Glomerular endothelial cell (primary cell): ENCODE measurements around the gene BPIFB2. TPM values are rescaled to one million over a fixed set of nuclear protein-coding genes. Genes with fewer than 3 reads are reported as not detected.
"Not testable (repeated sequence)": the region's sequence is repeated elsewhere in the genome, so short reads cannot be mapped to it uniquely, and the experiment has no call there.

Experiments used
- DNase-seq: peaks from one replicate; pipeline ENCODE4 v3.0.0-alpha.2; 2011; ENCODE audit warnings: low read depth, low spot score; ENCODE audit errors: extremely low read depth
- total RNA-seq: library from RNA; depleted of rRNA; stranded (reverse); fragments of >200 nt; gene quantifications from 2 replicates; pipeline ENCODE4 v1.2.3, GENCODE V29; 2015

BPIFB2 gene
- total RNA-seq, 1 donor from 2014 or later, result not detected

- DNase-seq, result no peak
Measured at GRCh38 chr20:33034115-33034514, 26.6 kb downstream of the BPIFB2 start.

GRCh38 chr20:33034901-33035492 lies 27.5 kb downstream of the BPIFB2 start:
- DNase-seq, result no peak

DNA sequence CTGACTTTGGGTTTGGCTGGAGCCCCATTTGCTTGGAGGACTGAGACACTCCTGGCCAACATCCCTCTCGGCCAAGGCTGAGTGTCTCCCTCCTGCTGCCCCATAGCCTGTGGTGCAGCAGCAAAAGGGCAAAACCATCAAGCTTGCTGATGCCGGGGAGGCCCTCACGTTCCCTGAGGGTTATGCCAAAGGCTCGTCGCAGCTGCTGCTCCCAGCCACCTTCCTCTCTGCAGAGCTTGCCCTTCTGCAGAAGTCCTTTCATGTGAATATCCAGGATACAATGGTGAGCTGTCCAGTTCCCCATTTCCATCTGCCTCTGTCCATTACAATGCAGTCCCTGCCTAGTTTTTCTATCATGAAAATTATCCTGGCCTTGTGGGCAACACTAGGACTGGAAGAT lies 30.0 kb downstream of the BPIFB2 start:
- DNase-seq, result no peak

DNA sequence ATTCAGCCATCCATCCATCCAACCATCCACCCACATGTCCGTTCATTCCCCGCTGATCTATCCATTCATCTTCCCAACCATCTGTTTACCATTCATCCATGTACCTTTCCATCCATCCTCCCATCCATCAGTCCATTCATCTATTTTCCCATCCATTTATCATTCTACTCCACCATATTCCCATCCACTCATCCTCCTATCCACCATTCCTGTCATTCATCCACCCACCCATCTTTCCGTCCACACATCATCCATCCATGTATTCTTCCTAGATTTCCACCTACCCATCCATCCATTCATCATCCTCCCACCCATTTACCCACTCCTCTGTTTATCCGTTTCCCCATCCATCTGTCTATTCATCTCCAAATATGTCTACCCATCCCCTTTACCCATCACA lies 30.7 kb downstream of the BPIFB2 start:
- no peak for DNase-seq

GRCh38 chr20:33042430-33042829 lies 34.9 kb downstream of the BPIFB2 start:
- no peak for DNase-seq

- no peak for DNase-seq
Measured at GRCh38 chr20:33042983-33043730, 35.7 kb downstream of the BPIFB2 start.

DNA sequence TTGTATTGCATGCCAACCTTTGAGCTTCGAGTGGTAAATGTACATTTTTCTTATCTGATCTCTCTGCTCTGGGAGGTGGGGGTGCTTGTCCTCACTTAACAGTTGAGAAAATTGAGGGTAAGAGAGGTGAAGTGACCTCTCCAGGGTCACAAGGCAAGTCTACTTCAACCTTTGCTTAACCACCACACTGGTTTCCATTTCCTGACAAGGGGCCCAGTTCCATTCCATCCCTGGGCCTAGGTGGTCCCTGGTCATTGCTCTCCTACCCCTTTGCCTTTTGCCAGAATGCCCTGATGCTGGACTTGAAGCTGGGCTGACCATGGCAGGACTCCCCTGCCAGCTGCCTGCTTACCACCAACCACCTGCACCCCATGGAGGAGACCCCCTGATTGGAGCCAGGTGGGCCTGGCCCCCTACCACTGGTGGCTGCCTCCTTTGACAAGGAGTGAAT lies 36.3 kb downstream of the BPIFB2 start:
- no peak for DNase-seq

DNA sequence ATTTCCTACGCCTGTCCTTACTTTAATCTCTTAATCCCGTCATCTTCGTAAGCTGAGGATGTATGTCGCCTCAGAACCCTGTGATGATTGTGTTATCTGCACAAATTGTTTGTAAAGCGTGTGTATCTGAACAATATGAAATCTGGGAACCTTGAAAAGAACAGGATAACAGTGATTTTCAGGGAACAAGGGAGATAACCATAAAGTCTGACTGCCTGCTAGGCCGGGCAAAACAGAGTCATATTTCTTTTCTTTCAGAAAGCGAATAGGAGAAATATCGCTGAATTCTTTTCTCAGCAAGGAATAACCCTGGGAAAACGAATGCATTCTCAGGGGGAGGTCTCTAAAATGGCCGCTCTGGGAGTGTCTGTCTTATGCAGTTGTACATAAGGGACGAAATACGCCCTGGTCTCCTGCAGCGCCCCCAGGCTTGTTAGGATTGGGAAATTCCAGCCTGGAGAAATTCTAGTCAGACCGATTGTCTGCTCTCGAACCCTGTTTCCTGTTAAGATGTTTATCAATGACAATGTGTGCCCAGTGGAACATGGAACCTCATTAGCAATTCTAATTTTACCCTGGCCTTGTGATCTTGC lies 37.7 kb downstream of the BPIFB2 start:
- DNase-seq, result not testable (repeated sequence)

- no peak for DNase-seq
Measured at GRCh38 chr20:33046412-33046811, 38.9 kb downstream of the BPIFB2 start.

DNA sequence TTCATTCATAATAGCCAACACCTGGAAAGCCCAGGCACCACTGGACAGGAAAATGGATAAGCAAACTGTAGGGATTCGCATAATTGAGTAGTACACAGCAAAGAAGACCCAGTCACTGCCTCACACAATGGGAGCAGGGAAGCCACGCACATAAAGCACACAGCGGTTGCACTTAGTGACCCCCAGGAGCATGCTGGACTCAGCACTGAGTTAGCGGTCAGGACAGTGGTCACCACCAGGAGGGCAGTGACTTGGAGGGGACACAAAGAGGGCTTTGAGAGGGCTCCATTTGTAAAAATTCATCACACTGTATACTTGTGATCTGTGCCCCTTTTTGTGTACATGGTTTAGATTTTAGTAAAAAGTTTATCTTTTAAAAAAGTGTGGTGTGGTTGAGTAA lies 43.8 kb downstream of the BPIFB2 start:
- DNase-seq, result no peak

- DNase-seq, result no peak
Measured at GRCh38 chr20:33053291-33054106, 46.0 kb downstream of the BPIFB2 start, which contains the start of gene BPIFB3. BPIFB3 (plus strand) TSS chr20:33053903; CDS start chr20:33055436, 1,533 bp downstream.

- DNase-seq, result no peak
Measured at GRCh38 chr20:33054381-33054780, 46.9 kb downstream of the BPIFB2 start.

- DNase-seq, result no peak
Measured at GRCh38 chr20:33054791-33055190, 47.3 kb downstream of the BPIFB2 start.

DNA sequence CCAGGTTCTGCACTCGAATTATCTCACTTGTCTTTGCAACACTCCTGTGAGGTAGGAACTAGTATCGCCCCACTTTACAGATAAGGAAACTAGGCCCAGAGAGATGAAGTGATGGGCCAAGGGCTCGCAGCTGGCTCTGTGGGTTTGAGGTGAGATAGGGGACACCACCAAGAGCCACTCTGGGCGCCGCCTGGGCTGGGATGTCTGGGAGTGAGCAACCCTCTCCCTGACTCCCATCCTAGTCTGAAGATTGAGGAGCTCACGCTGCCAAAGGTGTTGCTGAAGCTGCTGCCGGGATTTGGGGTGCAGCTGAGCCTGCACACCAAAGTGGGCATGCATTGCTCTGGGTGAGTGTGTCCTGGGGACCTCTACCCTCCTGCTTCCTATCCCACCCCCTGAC lies 51.6 kb downstream of the BPIFB2 start:
- no peak for DNase-seq

DNA sequence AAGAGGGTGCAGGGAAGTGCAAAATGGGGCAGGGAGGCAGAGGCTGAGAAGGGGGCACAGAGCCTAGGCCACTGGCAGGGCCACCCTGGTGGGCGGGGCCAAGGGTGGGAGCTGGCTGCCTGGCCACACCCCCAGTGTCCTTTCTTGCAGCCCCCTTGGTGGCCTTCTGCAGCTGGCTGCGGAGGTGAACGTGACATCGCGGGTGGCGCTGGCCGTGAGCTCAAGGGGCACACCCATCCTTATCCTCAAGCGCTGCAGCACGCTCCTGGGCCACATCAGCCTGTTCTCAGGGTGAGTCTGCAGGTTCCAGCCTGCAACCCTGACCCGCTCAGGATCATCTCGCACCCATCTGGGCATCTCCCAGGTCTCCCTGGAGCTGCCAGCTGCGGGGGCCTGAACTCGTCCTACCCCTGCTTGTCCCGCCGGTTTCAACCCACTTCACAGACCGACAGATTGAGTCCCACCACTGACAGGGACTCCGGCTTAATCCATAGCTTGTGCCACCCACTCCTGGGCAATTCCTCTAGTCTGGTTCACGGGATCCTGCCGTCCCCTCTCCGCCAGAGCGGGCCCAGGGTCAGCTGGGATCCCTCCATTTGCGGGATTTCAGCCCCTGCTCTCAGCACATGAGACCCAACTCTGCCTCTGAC lies 52.4 kb downstream of the BPIFB2 start:
- DNase-seq, result no peak

GRCh38 chr20:33061658-33062028 lies 54.1 kb downstream of the BPIFB2 start:
- no peak for DNase-seq

DNA sequence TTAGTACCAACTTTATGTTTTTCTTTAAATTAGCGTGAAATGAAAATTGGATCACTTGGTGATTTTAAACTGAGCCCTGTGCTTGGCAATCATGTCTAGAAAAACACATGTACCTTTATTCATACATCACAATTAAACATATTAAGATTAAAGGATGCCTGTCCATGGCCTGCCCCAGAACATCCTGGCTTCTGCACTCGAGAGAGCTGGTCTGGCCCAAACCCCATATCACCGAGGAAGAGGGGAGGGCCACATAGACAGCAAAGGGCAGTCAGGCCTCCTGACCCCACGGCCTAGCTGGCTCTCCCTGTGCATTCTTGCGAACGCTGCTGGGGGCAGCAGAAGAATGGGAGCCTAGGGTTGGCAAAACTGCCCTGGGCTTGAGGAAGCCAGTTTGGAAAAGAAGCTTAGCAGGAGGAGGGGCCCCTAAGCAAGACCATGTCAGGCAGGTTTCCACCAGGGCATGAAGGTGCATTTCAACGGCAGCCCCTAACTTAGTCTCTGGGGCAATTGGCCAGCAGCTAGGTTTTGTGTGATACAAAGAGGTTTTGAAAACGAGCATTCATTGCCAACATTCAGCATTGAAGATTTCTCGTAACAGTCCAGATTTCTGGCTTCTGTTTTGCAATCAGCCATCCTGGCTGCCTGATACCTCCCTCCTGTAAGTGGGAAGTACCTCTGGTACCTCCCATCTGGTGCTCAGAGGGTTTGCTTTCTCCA lies 54.8 kb downstream of the BPIFB2 start:
- DNase-seq, result no peak

- no peak for DNase-seq
Measured at GRCh38 chr20:33062825-33063149, 55.3 kb downstream of the BPIFB2 start.

DNA sequence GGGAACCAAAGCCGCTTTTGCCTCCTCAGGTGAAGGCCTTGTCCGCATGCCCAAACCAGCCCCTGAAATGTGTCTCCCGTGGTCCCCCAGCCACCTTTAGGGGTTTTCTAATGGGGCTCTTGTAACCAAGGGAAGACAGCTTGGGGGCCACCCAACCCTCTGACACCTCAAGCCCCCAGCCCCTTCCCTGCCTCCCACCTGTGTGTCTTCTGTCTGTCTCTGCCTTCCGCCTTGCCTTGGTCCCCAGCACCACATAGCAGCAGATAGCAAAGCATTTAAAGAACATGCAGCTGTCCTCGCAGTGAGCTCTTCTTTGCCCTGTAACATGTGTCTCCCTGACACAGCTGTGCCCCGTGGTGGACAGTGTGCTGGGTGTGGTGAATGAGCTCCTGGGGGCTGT lies 55.8 kb downstream of the BPIFB2 start:
- DNase-seq, result no peak

DNA sequence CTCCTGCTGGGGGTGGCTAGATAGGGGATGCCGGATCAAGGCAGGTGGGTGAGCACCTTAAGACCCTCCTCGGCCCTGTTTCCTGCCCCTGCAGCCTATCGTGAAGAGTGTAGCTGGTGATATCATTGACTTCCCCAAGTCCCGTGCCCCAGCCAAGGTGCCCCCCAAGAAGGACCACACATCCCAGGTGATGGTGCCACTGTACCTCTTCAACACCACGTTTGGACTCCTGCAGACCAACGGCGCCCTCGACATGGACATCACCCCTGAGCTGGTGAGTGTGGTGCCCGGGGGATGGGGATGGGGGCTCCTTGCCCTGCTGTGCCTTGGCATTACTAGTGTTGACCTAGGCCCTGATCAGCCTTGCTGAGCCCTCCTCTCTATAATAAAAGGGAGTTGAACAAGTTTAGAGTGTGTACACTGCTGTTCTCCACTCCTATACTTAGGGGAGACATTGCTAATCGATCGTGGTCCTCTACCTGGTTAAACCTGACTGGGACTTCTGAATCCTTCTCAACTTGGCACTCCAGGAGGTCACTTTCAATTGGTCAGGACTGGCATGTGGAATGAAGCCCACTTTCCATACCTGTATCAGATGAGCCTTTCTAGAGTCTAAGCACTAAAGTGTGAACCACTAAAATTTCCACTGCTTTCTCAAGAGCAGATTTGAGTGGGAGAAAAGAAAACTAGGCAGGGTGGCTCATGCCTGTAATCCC lies 57.2 kb downstream of the BPIFB2 start:
- DNase-seq, result no peak
